ENCODE measurements around the gene KCTD16.

DNA sequence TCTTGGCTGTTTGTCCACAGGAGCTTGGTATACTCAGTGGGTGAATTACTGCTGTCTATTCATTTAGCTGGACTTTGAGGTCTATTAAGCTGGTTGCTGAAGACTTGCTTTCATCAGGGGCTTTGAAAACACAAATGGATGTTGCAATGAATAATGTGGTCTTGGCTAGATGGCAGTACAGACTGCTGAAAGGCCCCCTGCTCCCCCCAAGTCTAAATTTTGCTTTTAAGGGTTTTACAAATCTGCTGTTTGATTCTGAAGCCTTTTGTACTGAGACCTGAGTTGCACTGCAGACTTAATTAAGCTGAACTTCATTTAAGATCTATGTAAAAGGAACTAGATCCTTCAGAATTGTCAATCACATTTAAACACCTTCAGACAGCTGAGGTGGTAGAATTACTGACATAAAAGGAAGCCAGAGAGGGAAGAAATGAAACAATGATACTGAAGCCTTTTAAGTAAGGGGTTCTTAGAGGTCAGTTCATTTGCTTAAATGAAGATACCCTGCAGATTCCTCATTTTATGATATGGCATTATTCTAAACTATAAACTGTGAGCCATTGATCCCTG, 37.3 kb downstream of the KCTD16 start:
- TF ChIP-seq, protein P1, sequence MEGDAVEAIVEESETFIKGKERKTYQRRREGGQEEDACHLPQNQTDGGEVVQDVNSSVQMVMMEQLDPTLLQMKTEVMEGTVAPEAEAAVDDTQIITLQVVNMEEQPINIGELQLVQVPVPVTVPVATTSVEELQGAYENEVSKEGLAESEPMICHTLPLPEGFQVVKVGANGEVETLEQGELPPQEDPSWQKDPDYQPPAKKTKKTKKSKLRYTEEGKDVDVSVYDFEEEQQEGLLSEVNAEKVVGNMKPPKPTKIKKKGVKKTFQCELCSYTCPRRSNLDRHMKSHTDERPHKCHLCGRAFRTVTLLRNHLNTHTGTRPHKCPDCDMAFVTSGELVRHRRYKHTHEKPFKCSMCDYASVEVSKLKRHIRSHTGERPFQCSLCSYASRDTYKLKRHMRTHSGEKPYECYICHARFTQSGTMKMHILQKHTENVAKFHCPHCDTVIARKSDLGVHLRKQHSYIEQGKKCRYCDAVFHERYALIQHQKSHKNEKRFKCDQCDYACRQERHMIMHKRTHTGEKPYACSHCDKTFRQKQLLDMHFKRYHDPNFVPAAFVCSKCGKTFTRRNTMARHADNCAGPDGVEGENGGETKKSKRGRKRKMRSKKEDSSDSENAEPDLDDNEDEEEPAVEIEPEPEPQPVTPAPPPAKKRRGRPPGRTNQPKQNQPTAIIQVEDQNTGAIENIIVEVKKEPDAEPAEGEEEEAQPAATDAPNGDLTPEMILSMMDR (conservative IDR thresholded peaks at IDR 0.05; ENCODE audit: low read length), result 0 out of 2 replicates have a peak, but pooled peaks have one; percentile 18
- no peak for TF ChIP-seq EZH2phosphoT487 (IDR thresholded peaks at IDR 0.05; ENCODE audit: borderline replicate concordance, low read depth, low read length)

Data from OCI-LY7 (cell line).